ENCODE data around the gene CALCA.

CALCA gene

DNA sequence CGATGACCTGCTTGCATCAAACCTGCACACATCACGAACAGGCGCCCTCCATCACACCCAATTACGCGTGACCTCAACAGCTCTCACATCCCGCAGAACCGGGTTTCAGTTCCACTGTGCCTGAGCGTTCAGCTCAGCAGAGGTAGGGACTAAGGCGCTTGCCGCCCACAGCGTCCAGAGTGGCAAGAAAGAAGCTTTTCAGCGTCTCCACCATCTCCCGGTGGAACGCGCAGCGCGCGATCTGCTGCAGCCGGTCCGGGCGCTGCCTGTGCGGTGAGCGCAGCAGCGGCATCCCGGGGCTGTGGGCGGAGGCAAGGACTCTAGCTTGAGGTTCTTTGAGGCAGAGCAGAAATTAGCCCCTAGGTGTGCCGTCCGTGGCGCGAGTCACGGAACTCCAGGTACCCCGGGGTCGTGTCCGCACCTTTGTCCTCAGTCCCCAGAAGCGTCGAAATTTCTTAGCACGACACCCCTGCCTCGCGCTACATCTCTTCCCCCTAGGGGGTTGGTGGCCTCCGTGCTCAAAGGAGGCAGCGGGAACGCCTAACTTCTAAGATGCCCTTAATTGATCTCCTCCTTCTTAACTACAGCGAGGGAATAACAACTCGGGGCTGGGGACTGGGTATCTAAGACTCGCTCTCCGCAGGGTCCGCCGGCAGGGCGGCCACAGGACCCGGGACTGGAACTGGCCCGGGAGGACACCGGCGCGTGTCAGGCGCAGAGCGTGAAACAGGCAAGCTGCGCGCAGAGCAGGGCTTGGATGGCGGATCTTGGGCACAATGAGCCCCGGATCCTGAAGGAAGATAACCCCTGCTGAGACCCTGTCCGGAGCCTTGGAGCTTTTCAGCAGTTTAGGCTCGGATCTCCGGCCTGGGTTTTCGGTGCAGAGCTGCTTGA, 1.7 kb upstream of the CALCA start:
- H4K8ac ChIP-seq (ENCODE audit: low read length), result no peak overlapping the region
- no peak overlapping the region for H3K23ac ChIP-seq (ENCODE audit: low read length in 2 of 2)
- no peak overlapping the region for H3K4ac ChIP-seq (ENCODE audit: low read depth in 1 of 2, low read length in 2 of 2)
- no peaks in the 10 kb centered on the region for H3K79me1 ChIP-seq (replicated peaks; ENCODE audit: low read length, poor library complexity, severe bottlenecking)
- H4K91ac ChIP-seq (ENCODE audit: low read length), result no peak overlapping the region
- peak overlapping the region; percentile 10 to 55 for H3K4me3 ChIP-seq (ENCODE audit: insufficient read depth in 1 of 2, low read depth in 1 of 2, low read length in 2 of 2)
- no peak overlapping the region for H3K27ac ChIP-seq (ENCODE audit: low read length, poor library complexity, severe bottlenecking)
- H3K36me3 ChIP-seq (ENCODE audit: control insufficient read depth in 1 of 2, insufficient read depth in 2 of 2, low read depth in 1 of 2, low read length in 2 of 2), result no peaks in the 10 kb centered on the region
- H3K4me1 ChIP-seq (ENCODE audit: control insufficient read depth, insufficient read depth, low read depth, low read length), result peaks cover 15% of the 10 kb centered on the region
- peak; percentile 12 for DNase-seq
- no peak overlapping the region for H3K18ac ChIP-seq (ENCODE audit: low read depth in 1 of 2, low read length in 2 of 2)
- no peak overlapping the region for H3K9ac ChIP-seq (ENCODE audit: low read length)
- no peak overlapping the region for H2BK12ac ChIP-seq (ENCODE audit: low read length in 2 of 2)
- no peak overlapping the region for H2AK5ac ChIP-seq (ENCODE audit: low read length, severe bottlenecking)
- H3K9me3 ChIP-seq (ENCODE audit: control insufficient read depth, low read length), result no peaks in the 10 kb centered on the region
- H2BK15ac ChIP-seq (ENCODE audit: low read depth, poor library complexity, severe bottlenecking), result no peak overlapping the region
- no peak overlapping the region for H2BK5ac ChIP-seq (ENCODE audit: low read depth, low read length, poor library complexity, severe bottlenecking)
- 9% methylated on average over 64 of the region's 64 CpGs for WGBS
- H3K27me3 ChIP-seq (ENCODE audit: control insufficient read depth in 1 of 2, insufficient read depth in 1 of 2, low read length in 2 of 2), result peaks cover 72 to 89% of the 10 kb centered on the region in 2 experiments
- no peak overlapping the region for H3K14ac ChIP-seq (ENCODE audit: low read length in 2 of 2)
- no peak overlapping the region for H2BK120ac ChIP-seq (ENCODE audit: low read depth, low read length)
- no peak overlapping the region for H3K4me2 ChIP-seq (ENCODE audit: low read length, poor library complexity, severe bottlenecking)
- no peak overlapping the region for H2AFZ ChIP-seq (ENCODE audit: low read depth, low read length)

DNA sequence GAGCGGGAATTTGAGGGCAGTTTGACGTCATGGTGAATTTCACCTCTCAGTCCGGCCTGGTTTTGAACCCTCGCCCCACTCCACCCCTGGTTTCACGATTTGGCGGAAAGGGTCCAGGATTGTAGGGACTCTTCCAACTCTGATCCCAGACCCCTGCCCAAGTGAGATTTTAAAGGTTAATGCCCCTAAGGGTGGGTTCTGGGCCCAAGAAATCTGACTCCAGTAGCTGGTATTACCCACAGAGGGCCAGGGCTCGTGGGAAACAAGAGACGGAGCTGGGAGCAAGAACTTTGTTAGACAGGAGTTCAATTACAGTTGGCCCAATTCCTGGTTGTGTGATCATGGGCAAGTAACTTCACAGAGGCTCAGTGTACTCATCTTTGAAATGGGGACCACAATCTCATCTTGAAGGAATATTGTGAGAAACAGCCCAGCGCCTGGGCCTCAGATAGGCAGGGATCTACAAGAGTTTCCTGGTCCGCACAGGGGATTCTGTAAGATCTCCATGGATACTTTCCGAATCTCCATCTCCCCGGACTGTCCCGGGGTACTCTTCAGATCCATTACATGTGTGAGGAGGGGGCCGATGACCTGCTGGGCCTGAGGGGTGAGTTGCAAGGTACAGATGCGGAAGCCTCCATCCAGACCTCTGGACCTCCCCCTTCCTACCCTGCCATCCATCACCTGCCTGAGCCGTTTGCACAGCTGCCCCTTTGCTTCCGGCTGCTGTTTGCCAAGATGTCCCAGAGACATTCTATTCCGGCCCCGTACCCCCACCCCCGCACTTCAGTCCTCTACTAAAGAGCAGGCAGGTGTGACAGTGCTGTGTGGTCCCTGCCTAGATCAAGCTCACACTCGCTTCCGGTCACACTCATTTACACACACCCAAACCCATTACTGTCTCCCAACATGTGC, 687 bp upstream of the CALCA start:
- no peak overlapping the region for H3K4ac ChIP-seq (ENCODE audit: low read depth in 1 of 2, low read length in 2 of 2)
- no peak overlapping the region for H3K23ac ChIP-seq (ENCODE audit: low read length in 2 of 2)
- DNase-seq, result no peak
- H3K27me3 ChIP-seq (ENCODE audit: control insufficient read depth in 1 of 2, insufficient read depth in 1 of 2, low read length in 2 of 2), result peaks cover 75 to 96% of the 10 kb centered on the region in 2 experiments
- H3K4me3 ChIP-seq (ENCODE audit: insufficient read depth in 1 of 2, low read depth in 1 of 2, low read length in 2 of 2), result peak overlapping the region in 1 of 2 experiments; percentile 55
- no peaks in the 10 kb centered on the region for H3K9me3 ChIP-seq (ENCODE audit: control insufficient read depth, low read length)
- no peak overlapping the region for H2BK15ac ChIP-seq (ENCODE audit: low read depth, poor library complexity, severe bottlenecking)
- no peak overlapping the region for H3K27ac ChIP-seq (ENCODE audit: low read length, poor library complexity, severe bottlenecking)
- WGBS, result 67% methylated on average over 20 of the region's 22 CpGs
- no peak overlapping the region for H2BK5ac ChIP-seq (ENCODE audit: low read depth, low read length, poor library complexity, severe bottlenecking)
- H3K36me3 ChIP-seq (ENCODE audit: control insufficient read depth in 1 of 2, insufficient read depth in 2 of 2, low read depth in 1 of 2, low read length in 2 of 2), result no peaks in the 10 kb centered on the region
- H2AFZ ChIP-seq (ENCODE audit: low read depth, low read length), result no peak overlapping the region
- H4K8ac ChIP-seq (ENCODE audit: low read length), result no peak overlapping the region
- no peak overlapping the region for H2AK5ac ChIP-seq (ENCODE audit: low read length, severe bottlenecking)
- H3K4me2 ChIP-seq (ENCODE audit: low read length, poor library complexity, severe bottlenecking), result no peak overlapping the region
- H4K91ac ChIP-seq (ENCODE audit: low read length), result no peak overlapping the region
- H3K9ac ChIP-seq (ENCODE audit: low read length), result no peak overlapping the region
- H2BK120ac ChIP-seq (ENCODE audit: low read depth, low read length), result no peak overlapping the region
- H3K4me1 ChIP-seq (ENCODE audit: control insufficient read depth, insufficient read depth, low read depth, low read length), result peaks cover 15% of the 10 kb centered on the region
- H3K18ac ChIP-seq (ENCODE audit: low read depth in 1 of 2, low read length in 2 of 2), result no peak overlapping the region
- no peaks in the 10 kb centered on the region for H3K79me1 ChIP-seq (replicated peaks; ENCODE audit: low read length, poor library complexity, severe bottlenecking)
- no peak overlapping the region for H2BK12ac ChIP-seq (ENCODE audit: low read length in 2 of 2)
- no peak overlapping the region for H3K14ac ChIP-seq (ENCODE audit: low read length in 2 of 2)

DNA sequence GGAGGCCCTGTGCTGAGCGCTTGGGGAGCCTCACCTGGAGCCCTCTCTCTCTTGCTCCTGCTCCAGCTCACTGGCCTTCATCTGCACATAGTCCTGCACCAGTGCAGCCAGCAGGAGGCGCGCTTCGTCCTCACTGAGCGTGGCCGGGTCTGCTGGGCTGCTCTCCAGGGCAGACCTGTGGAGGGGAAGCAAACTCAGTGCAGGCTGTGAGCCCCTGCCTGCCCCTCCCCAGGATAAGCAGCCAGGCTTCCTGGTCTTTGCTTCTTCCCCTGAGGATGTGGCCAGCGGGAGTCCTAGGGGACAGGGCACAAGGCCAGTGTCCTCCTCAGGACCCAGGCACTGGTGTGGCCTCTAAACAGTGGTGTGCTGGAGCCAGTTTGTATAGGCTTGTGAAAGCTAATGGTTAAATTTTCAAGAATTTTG, 2.2 kb downstream of the CALCA start:
- no peak overlapping the region for H3K27ac ChIP-seq (ENCODE audit: low read length, poor library complexity, severe bottlenecking)
- H3K23ac ChIP-seq (ENCODE audit: low read length in 2 of 2), result no peak overlapping the region
- no peaks in the 10 kb centered on the region for H3K36me3 ChIP-seq (ENCODE audit: control insufficient read depth in 1 of 2, insufficient read depth in 2 of 2, low read depth in 1 of 2, low read length in 2 of 2)
- H3K14ac ChIP-seq (ENCODE audit: low read length in 2 of 2), result no peak overlapping the region
- H3K79me1 ChIP-seq (replicated peaks; ENCODE audit: low read length, poor library complexity, severe bottlenecking), result no peaks in the 10 kb centered on the region
- no peak overlapping the region for H3K9ac ChIP-seq (ENCODE audit: low read length)
- H2BK5ac ChIP-seq (ENCODE audit: low read depth, low read length, poor library complexity, severe bottlenecking), result no peak overlapping the region
- peaks cover 15% of the 10 kb centered on the region for H3K4me1 ChIP-seq (ENCODE audit: control insufficient read depth, insufficient read depth, low read depth, low read length)
- under 1% methylated on average over 6 of the region's 7 CpGs for WGBS
- H2AK5ac ChIP-seq (ENCODE audit: low read length, severe bottlenecking), result no peak overlapping the region
- H3K4ac ChIP-seq (ENCODE audit: low read depth in 1 of 2, low read length in 2 of 2), result no peak overlapping the region
- peaks cover 65 to 72% of the 10 kb centered on the region in 2 experiments for H3K27me3 ChIP-seq (ENCODE audit: control insufficient read depth in 1 of 2, insufficient read depth in 1 of 2, low read length in 2 of 2)
- no peak overlapping the region for H4K91ac ChIP-seq (ENCODE audit: low read length)
- H4K8ac ChIP-seq (ENCODE audit: low read length), result no peak overlapping the region
- H3K9me3 ChIP-seq (ENCODE audit: control insufficient read depth, low read length), result no peaks in the 10 kb centered on the region
- DNase-seq, result peak; percentile 28
- no peak overlapping the region for H3K4me2 ChIP-seq (ENCODE audit: low read length, poor library complexity, severe bottlenecking)
- H2AFZ ChIP-seq (ENCODE audit: low read depth, low read length), result peak overlapping the region; percentile 57
- no peak overlapping the region for H2BK12ac ChIP-seq (ENCODE audit: low read length in 2 of 2)
- no peak overlapping the region for H2BK120ac ChIP-seq (ENCODE audit: low read depth, low read length)
- H2BK15ac ChIP-seq (ENCODE audit: low read depth, poor library complexity, severe bottlenecking), result no peak overlapping the region
- H3K18ac ChIP-seq (ENCODE audit: low read depth in 1 of 2, low read length in 2 of 2), result no peak overlapping the region
- no peak overlapping the region for H3K4me3 ChIP-seq (ENCODE audit: insufficient read depth in 1 of 2, low read depth in 1 of 2, low read length in 2 of 2)

Measured in mesenchymal stem cell (in vitro differentiated cells and primary cell).